OCI-LY3 (cell line): ENCODE results near the gene ITGA7.

Experiments
- EZH2phosphoT487 ChIP-seq: fragments of 200-600 bp; shearing (Covaris generic); IDR thresholded peaks from 2 replicates; pipeline ENCODE4 v1.6.1; 2018; ENCODE audit warnings: antibody characterized with exemption, mixed run types, low read depth
- TF ChIP-seq, protein P1 (sequence below): fragments of 200-600, 300-600 bp; sonication (generic); IDR thresholded peaks from 2 replicates; pipeline ENCODE4 v1.5.1; 2014; ENCODE audit warnings: antibody characterized with exemption, low read length, low read depth

DNA sequence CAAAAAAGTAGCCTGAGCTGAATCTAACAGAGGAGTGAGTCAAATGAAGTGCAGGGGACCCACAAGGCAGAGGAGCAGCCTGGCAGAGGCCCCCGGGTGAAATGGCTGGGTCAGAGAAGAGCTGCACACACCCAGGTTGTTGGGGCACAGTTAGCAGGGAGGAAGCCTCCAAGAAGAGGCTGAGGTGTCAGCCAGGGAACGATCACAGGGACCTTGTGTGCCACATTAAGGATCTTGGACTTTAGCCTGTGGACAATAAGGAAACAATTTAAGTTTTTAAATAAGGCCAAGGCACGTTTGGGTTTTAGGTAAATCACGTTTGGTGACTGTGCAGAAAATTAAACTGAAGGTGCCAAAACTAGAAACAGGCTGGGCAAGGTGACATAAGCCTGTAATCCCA, 36.0 kb downstream of the ITGA7 start:
- TF ChIP-seq, protein P1, sequence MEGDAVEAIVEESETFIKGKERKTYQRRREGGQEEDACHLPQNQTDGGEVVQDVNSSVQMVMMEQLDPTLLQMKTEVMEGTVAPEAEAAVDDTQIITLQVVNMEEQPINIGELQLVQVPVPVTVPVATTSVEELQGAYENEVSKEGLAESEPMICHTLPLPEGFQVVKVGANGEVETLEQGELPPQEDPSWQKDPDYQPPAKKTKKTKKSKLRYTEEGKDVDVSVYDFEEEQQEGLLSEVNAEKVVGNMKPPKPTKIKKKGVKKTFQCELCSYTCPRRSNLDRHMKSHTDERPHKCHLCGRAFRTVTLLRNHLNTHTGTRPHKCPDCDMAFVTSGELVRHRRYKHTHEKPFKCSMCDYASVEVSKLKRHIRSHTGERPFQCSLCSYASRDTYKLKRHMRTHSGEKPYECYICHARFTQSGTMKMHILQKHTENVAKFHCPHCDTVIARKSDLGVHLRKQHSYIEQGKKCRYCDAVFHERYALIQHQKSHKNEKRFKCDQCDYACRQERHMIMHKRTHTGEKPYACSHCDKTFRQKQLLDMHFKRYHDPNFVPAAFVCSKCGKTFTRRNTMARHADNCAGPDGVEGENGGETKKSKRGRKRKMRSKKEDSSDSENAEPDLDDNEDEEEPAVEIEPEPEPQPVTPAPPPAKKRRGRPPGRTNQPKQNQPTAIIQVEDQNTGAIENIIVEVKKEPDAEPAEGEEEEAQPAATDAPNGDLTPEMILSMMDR, result no peak
- TF ChIP-seq EZH2phosphoT487, result no peak
